Neural cell (in vitro differentiated cells): ENCODE results near the gene ZSCAN9. TPM values are rescaled to one million over a fixed set of nuclear protein-coding genes. Genes with fewer than 3 reads are reported as not detected.
A peak's percentile ranks its signal among the peaks of the same experiment; 100 is the strongest.

Experiments used
- H2AFZ ChIP-seq: fragments of 200-600, 300-800 bp; sonication (generic), shearing (Covaris generic); 2 replicates; pipeline ENCODE4 v1.6.0; 2014; ENCODE audit warnings: low read depth, mild to moderate bottlenecking, antibody characterized with exemption, low read length, moderate library complexity
- H3F3A ChIP-seq: fragments of 200-600 bp; shearing (Covaris generic); 2 replicates; pipeline ENCODE4 v1.6.1; 2016; ENCODE audit warnings: mild to moderate bottlenecking, moderate library complexity, mixed read lengths, antibody characterized with exemption, low read length; ENCODE audit not compliant: insufficient read depth, poor library complexity, severe bottlenecking
- H3K27ac ChIP-seq: fragments of 200-600, 300-800 bp; sonication (generic), shearing (Covaris generic); 2 replicates; pipeline ENCODE4 v1.5.1; 2014; ENCODE audit warnings: mild to moderate bottlenecking, low read length, moderate library complexity
- H3K27me3 ChIP-seq: fragments of 300-800, 200-600 bp; sonication (generic), shearing (Covaris generic); 2 replicates; pipeline ENCODE4 v1.6.0; 2014; ENCODE audit warnings: mild to moderate bottlenecking, low read depth, low read length, moderate library complexity; ENCODE audit not compliant: insufficient read depth
- H3K36me3 ChIP-seq: fragments of 300-800, 200-600 bp; sonication (generic), shearing (Covaris generic); 2 replicates; pipeline ENCODE4 v1.5.1; 2014; ENCODE audit warnings: mild to moderate bottlenecking, antibody characterized with exemption, low read length, moderate library complexity; ENCODE audit not compliant: insufficient read depth
- H3K4me2 ChIP-seq: fragments of 300-800, 200-600 bp; sonication (generic), shearing (Covaris generic); 2 replicates; pipeline ENCODE4 v1.6.0; 2014; ENCODE audit warnings: mild to moderate bottlenecking, low read length
- H3K4me3 ChIP-seq: fragments of 300-800, 200-600 bp; sonication (generic), shearing (Covaris generic); 2 replicates; pipeline ENCODE4 v1.5.1; 2014; ENCODE audit warnings: mild to moderate bottlenecking, low read length, moderate library complexity
- H3K79me2 ChIP-seq: fragments of 200-600 bp; shearing (Covaris generic); replicated peaks from 2 replicates; pipeline ENCODE4 v1.6.0; 2014; ENCODE audit warnings: mild to moderate bottlenecking, low read length, moderate library complexity; ENCODE audit not compliant: insufficient read depth
- H3K9ac ChIP-seq: fragments of 300-800, 200-600 bp; sonication (generic), shearing (Covaris generic); 2 replicates; pipeline ENCODE4 v1.6.1; 2016; ENCODE audit warnings: mild to moderate bottlenecking, low read length, mixed read lengths
- H3K9me2 ChIP-seq: fragments of 200-600 bp; shearing (Covaris generic); 2 replicates; pipeline ENCODE4 v1.6.1; 2016; ENCODE audit warnings: mild to moderate bottlenecking, low read length, mixed read lengths; ENCODE audit not compliant: insufficient read depth
- H3K9me3 ChIP-seq: fragments of 200-600, 300-800 bp; sonication (generic), shearing (Covaris generic); 2 replicates; pipeline ENCODE4 v1.6.1; 2016; ENCODE audit warnings: mild to moderate bottlenecking, mixed run types, low read length, moderate library complexity, mixed read lengths
- H4K20me1 ChIP-seq: fragments of 200-600 bp; shearing (Covaris generic); 2 replicates; pipeline ENCODE4 v1.6.1; 2016; ENCODE audit warnings: mild to moderate bottlenecking, mixed run types; ENCODE audit not compliant: insufficient read depth
- CTCF ChIP-seq: fragments of 450-650 bp; IDR thresholded peaks from 2 replicates; pipeline ENCODE4 v1.5.1; 2014; ENCODE audit warnings: antibody characterized with exemption, mild to moderate bottlenecking, moderate library complexity; ENCODE audit not compliant: poor library complexity, severe bottlenecking
- EP300 ChIP-seq: fragments of 450-650 bp; conservative IDR thresholded peaks from 2 replicates; pipeline ENCODE4 v1.6.1; 2014; ENCODE audit warnings: antibody characterized with exemption, mild to moderate bottlenecking, moderate library complexity; ENCODE audit not compliant: poor library complexity, severe bottlenecking
- EZH2 ChIP-seq: fragments of 200-600, 300-800 bp; shearing (Covaris generic), sonication (generic); IDR thresholded peaks from 2 replicates; pipeline ENCODE4 v1.6.1; 2014; ENCODE audit warnings: antibody characterized with exemption, low read length, borderline replicate concordance, mild to moderate bottlenecking; ENCODE audit not compliant: insufficient read depth, poor library complexity, severe bottlenecking
- MXI1 ChIP-seq: fragments of 450-650 bp; conservative IDR thresholded peaks from 2 replicates; pipeline ENCODE4 v1.6.1; 2014; ENCODE audit warnings: antibody characterized with exemption, mild to moderate bottlenecking; ENCODE audit not compliant: poor library complexity, severe bottlenecking
- POLR2AphosphoS5 ChIP-seq: IDR thresholded peaks from 2 replicates; pipeline ENCODE4 v1.6.1; 2012
- RAD21 ChIP-seq: fragments of 450-650 bp; conservative IDR thresholded peaks from 2 replicates; pipeline ENCODE4 v1.6.1; 2014; ENCODE audit warnings: antibody characterized with exemption, mild to moderate bottlenecking, moderate library complexity
- REST ChIP-seq: IDR thresholded peaks from 2 replicates; pipeline ENCODE4 v1.6.1; 2012; ENCODE audit warnings: borderline replicate concordance
- SMC3 ChIP-seq: fragments of 450-650 bp; conservative IDR thresholded peaks from 2 replicates; pipeline ENCODE4 v1.6.1; 2014; ENCODE audit warnings: antibody characterized with exemption, mild to moderate bottlenecking, moderate library complexity; ENCODE audit not compliant: poor library complexity
- TAF1 ChIP-seq: IDR thresholded peaks from 2 replicates; pipeline ENCODE4 v1.6.1; 2012; ENCODE audit warnings: low read depth
- polyA plus RNA-seq: library from polyadenylated mRNA; depleted of rRNA; stranded (reverse); fragments of >200 nt; gene quantifications from 2 replicates; pipeline ENCODE4 v1.2.3, GENCODE V29; 2014

ZSCAN9 gene
- polyA plus RNA-seq, 1 donor from 2014 or later: 102 TPM

DNA sequence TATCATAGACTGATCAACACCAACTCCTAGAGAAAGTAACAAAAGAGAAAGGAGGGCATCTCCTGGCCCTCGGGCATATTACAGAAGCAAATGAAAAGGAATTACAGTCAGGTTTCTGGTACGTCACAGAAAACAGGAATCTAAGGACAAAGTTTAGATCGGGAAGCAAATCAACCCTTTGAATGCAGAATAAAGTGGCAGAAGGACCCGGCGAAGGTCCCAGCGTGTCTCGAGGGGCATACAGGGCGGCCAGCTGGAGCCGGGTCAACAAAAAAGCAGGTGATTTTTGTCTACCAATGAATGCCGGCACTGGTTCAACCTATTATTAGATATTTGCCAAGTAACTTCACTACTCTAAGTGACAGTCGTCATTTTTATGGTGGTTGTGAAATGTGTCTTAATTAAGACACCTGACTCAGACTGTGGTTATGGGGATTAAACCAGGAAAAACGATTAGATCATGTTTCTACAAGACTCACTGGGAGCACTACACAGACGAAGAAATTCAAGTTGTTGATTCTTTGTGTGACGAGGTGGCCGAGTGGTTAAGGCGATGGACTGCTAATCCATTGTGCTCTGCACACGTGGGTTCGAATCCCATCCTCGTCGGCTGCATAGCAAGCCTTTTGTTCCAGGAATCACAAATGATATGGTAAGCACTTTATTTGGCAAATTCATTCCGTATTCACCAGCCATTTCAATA lies 12.4 kb upstream of the ZSCAN9 start:
- Histone ChIP-seq H4K20me1 (no peaks in the 10 kb centered on the region), H3K36me3 (no peaks in the 10 kb centered on the region), H3K27me3 (peaks cover 93% of the 10 kb centered on the region), H3K9me2 (no peaks in the 10 kb centered on the region), H3F3A (no peaks in the 10 kb centered on the region), H3K9me3 (no peaks in the 10 kb centered on the region), H3K79me2 (no peaks in the 10 kb centered on the region), H3K9ac (no peak overlapping the region), H3K4me2 (no peak overlapping the region), H2AFZ (no peak overlapping the region), H3K4me3 (peak overlapping the region; percentile 54), H3K27ac (no peak overlapping the region)
- TF ChIP-seq REST (no peak), RAD21 (no peak), MXI1 (no peak), CTCF (no peak), EZH2 (no peak), EP300 (no peak), TAF1 (no peak), SMC3 (no peak), POLR2AphosphoS5 (no peak)

DNA sequence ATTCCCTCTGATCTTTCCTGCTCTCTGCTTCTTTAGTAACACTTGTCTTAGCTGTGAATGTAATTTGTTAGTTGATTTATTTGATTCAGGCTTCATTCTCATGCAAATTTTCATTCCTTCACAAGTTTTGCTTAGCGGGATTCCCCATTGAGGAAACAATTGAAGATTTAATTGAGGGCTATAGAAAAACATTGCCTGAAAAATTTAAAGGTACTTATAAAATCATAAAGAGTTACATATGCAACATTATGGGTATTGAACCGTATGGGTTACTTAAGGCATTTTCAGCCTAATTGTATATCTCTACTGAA lies 11.9 kb upstream of the ZSCAN9 start:
- H3K27me3 ChIP-seq: peaks cover 90% of the 10 kb centered on the region
- H2AFZ ChIP-seq: no peak overlapping the region
- H3K4me2 ChIP-seq: no peak overlapping the region
- H3K36me3 ChIP-seq: no peaks in the 10 kb centered on the region
- TF ChIP-seq REST (no peak), EZH2 (no peak), RAD21 (no peak), CTCF (no peak), EP300 (no peak), MXI1 (no peak), SMC3 (no peak), POLR2AphosphoS5 (no peak), TAF1 (no peak)
- no peaks in the 10 kb centered on the region for H3K9me3 ChIP-seq
- no peaks in the 10 kb centered on the region for H3F3A ChIP-seq
- H3K27ac ChIP-seq: no peak overlapping the region
- H3K9ac ChIP-seq: no peak overlapping the region
- H3K79me2 ChIP-seq: no peaks in the 10 kb centered on the region
- no peaks in the 10 kb centered on the region for H4K20me1 ChIP-seq
- no peaks in the 10 kb centered on the region for H3K9me2 ChIP-seq
- peak overlapping the region; percentile 54 for H3K4me3 ChIP-seq
